Measurements from ENCODE around the gene TCP11L2. TPM values are rescaled to one million over a fixed set of nuclear protein-coding genes. Genes with fewer than 3 reads are reported as not detected.

Gene TCP11L2
- total and polyA plus RNA-seq, 2 of the 4 experiments (the other 2 are of a cell fraction) = 7.3 to 32.8 TPM

- Histone ChIP-seq H3K9me1 (ENCODE audit: insufficient read depth, low read length) (peaks cover 4% of the 10 kb centered on the region; the same call in 1 of the 2 replicates), H3K4ac (ENCODE audit: low read depth, low read length) (peak overlapping the region; percentile 8; the same call in 1 of the 2 replicates), H2AFZ (replicated peaks; ENCODE audit: low read length, poor library complexity) (no peak overlapping the region), H4K20me1 (ENCODE audit: insufficient read depth, low read length) (no peaks in the 10 kb centered on the region), H3K4me3 (ENCODE audit: insufficient read depth, low read depth, low read length) (no peak overlapping the region), H3K79me1 (ENCODE audit: low read depth in 1 of 2, low read length in 2 of 2) (peaks cover 31 to 47% of the 10 kb centered on the region in 2 experiments), H3K18ac (ENCODE audit: low read depth, low read length) (no peak overlapping the region), H2BK120ac (ENCODE audit: low read depth, low read length) (no peak overlapping the region), H3K27ac (ENCODE audit: insufficient read depth, low read length) (no peak overlapping the region), H3K23ac (ENCODE audit: low read depth, low read length) (peak overlapping the region; percentile 31; the same call in 1 of the 2 replicates), H3K56ac (ENCODE audit: extremely low read depth, insufficient read depth, low read length) (no peak overlapping the region), H4K8ac (ENCODE audit: low read depth in 2 of 2, low read length in 2 of 2) (no peak overlapping the region), H2AK5ac (ENCODE audit: low read depth, low read length) (no peak overlapping the region), H4K5ac (ENCODE audit: low read depth, low read length) (0 out of 2 replicates have a peak overlapping the region, but pooled peaks have one; percentile 51), H2BK15ac (ENCODE audit: low read depth, low read length) (no peak overlapping the region), H3K9ac (ENCODE audit: low read depth, low read length) (no peak overlapping the region), H3K14ac (replicated peaks; ENCODE audit: low read depth, low read length) (no peak overlapping the region), H2AK9ac (replicated peaks; ENCODE audit: low read depth, low read length, poor library complexity) (no peak overlapping the region), H3K4me2 (ENCODE audit: low read depth, low read length) (no peak overlapping the region), H2BK20ac (ENCODE audit: low read depth, low read length) (no peak overlapping the region), H3K9me3 (ENCODE audit: control insufficient read depth, insufficient read depth, low read length) (no peaks in the 10 kb centered on the region), H3K27me3 (ENCODE audit: control insufficient read depth, insufficient read depth, low read length) (no peaks in the 10 kb centered on the region), H3K36me3 (ENCODE audit: control insufficient read depth, insufficient read depth, low read length) (no peaks in the 10 kb centered on the region), H4K91ac (ENCODE audit: insufficient read depth, low read depth, low read length) (no peak overlapping the region), H3K4me1 (ENCODE audit: control insufficient read depth, insufficient read depth, low read length) (peaks cover 3% of the 10 kb centered on the region; the same call in 1 of the 2 replicates), H2BK5ac (ENCODE audit: low read depth, low read length, poor library complexity, severe bottlenecking) (no peak overlapping the region)
- POLR2A ChIA-PET (ENCODE audit: unreplicated experiment) = no interaction called here
- no peak for DNase-seq
- intact Hi-C loops (cut with micrococcal nuclease) = loop anchor here (10.0 kb wide), 3 partner anchors 415 to 935 kb away; partner anchors contain the start of gene RIC8B
- BruUV-seq (replicated peaks) = no TSS peak
- CTCF ChIA-PET = no interaction called here
- ATAC-seq (ENCODE audit: low read depth) = no peak
- dilution Hi-C loops (cut with HindIII; ENCODE audit: low sequenced_read_pairs, unreplicated experiment) = no loop called here
- in situ Hi-C loops (cut with MboI; ENCODE audit: low sequenced_read_pairs) = loop anchor here (25.0 kb wide), 1 partner anchor 948 kb away; no protein-coding TSS in a partner anchor
- 56% methylated on average over 2 of the region's 7 CpGs; no CpG with 5 or more reads in 1 of the 2 experiments for WGBS, 2 experiments (ENCODE audit: extremely low coverage in 2 of 2, insufficient read length in 1 of 2)
- TF ChIP-seq SMC3 (IDR thresholded peaks at IDR 0.05; ENCODE audit: low read depth, low read length) (no peak), NFE2L2 (IDR thresholded peaks at IDR 0.05; ENCODE audit: low read depth, low read length) (no peak), POLR2A (IDR thresholded peaks at IDR 0.05; ENCODE audit: low read depth, low read length) (no peak), ELK1 (IDR thresholded peaks at IDR 0.05; ENCODE audit: borderline replicate concordance, low read depth, low read length) (no peak), CEBPB (IDR thresholded peaks at IDR 0.05; ENCODE audit: low read depth, low read length) (no peak), MAZ (IDR thresholded peaks at IDR 0.05; ENCODE audit: borderline replicate concordance, low read depth, low read length) (no peak), USF2 (IDR thresholded peaks at IDR 0.05; ENCODE audit: low read depth, low read length) (no peak), RFX5 (IDR thresholded peaks at IDR 0.05; ENCODE audit: low read depth, low read length) (no peak), RAD21 (IDR thresholded peaks at IDR 0.05; ENCODE audit: low read length) (no peak), BHLHE40 (IDR thresholded peaks at IDR 0.05; ENCODE audit: low read depth, low read length) (no peak), CHD1 (IDR thresholded peaks at IDR 0.05; ENCODE audit: low read depth, low read length) (no peak), MAFK (IDR thresholded peaks at IDR 0.05; ENCODE audit: low read depth, low read length) (no peak), FOS (IDR thresholded peaks at IDR 0.05; ENCODE audit: low read depth, low read length) (no peak), CTCF (conservative IDR thresholded peaks at IDR 0.05; ENCODE audit: low read depth, low read length) (no peak), RCOR1 (IDR thresholded peaks at IDR 0.05; ENCODE audit: insufficient replicate concordance, low read length) (no peak)
These were observed 57.3 kb downstream of the TCP11L2 start for GRCh38 chr12:106359646-106360399.

Data from IMR-90 (cell line).